GM19467 (cell line): Measurements from ENCODE around the gene NAXE.
"Not testable (repeated sequence)": the region's sequence is repeated elsewhere in the genome, so short reads cannot be mapped to it uniquely, and the experiment has no call there.

Experiments
- ATAC-seq: cut with Tn5 transposase; IDR thresholded peaks from one replicate; pipeline ENCODE4 v1.9.1; 2021; ENCODE audit warnings: mild to moderate bottlenecking, moderate library complexity; ENCODE audit not compliant: unreplicated experiment

Gene NAXE

GRCh38 chr1:156622581-156623297 lies 31.2 kb downstream of the NAXE start:
- ATAC-seq, result no peak

- ATAC-seq, result no peak
Measured at GRCh38 chr1:156623946-156624813, 32.6 kb downstream of the NAXE start.

- no peak for ATAC-seq
Measured at GRCh38 chr1:156624814-156625435, 33.3 kb downstream of the NAXE start.

- ATAC-seq, result no peak
Measured at GRCh38 chr1:156625436-156626078, 34.0 kb downstream of the NAXE start.

- no peak for ATAC-seq
Measured at GRCh38 chr1:156626079-156626438, 34.5 kb downstream of the NAXE start.

GRCh38 chr1:156627313-156627880 lies 35.8 kb downstream of the NAXE start:
- no peak for ATAC-seq

GRCh38 chr1:156629823-156630449 lies 38.4 kb downstream of the NAXE start:
- ATAC-seq, result no peak

GRCh38 chr1:156631152-156631551 lies 39.6 kb downstream of the NAXE start:
- not testable (repeated sequence) for ATAC-seq

GRCh38 chr1:156632355-156632754 lies 40.8 kb downstream of the NAXE start:
- ATAC-seq, result no peak

- ATAC-seq, result no peak
Measured at GRCh38 chr1:156638189-156638985, 46.8 kb downstream of the NAXE start.

GRCh38 chr1:156639601-156640101 lies 48.1 kb downstream of the NAXE start:
- ATAC-seq, result no peak

GRCh38 chr1:156640842-156641706 lies 49.5 kb downstream of the NAXE start:
- ATAC-seq, result no peak

GRCh38 chr1:156641761-156642264 lies 50.2 kb downstream of the NAXE start, which contains the start of gene BCAN:
Gene BCAN, plus strand, starts transcription at chr1:156642117. Its CDS starts 3,938 bp downstream, at chr1:156646055.
- no peak for ATAC-seq

GRCh38 chr1:156642265-156643048 lies 50.9 kb downstream of the NAXE start:
- ATAC-seq, result no peak

GRCh38 chr1:156643049-156643777 lies 51.6 kb downstream of the NAXE start:
- ATAC-seq, result no peak

- ATAC-seq, result no peak
Measured at GRCh38 chr1:156643778-156644092, 52.2 kb downstream of the NAXE start.
